ENCODE results near the gene ZNF862.

DNA sequence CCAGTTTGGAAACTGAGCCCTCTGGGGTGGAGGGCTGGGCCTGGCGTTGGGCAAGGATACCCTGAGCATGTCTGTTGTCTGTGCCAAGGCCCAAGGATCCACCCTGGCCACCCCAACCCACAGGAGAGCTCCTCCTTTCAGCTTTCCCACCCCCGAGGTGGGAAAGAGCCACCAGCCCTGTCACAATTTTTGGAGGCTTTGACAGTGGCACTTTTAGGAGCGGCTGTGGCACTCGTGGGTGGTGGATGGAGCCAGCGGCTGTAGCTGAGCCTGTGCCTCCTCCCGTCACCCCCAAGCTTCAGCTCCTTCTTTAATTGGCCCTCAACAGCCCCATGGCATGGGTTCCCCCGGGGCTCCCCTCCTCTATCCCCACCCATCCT lies 18.2 kb upstream of the ZNF862 start:
- TF ChIP-seq GABPA (IDR thresholded peaks at IDR 0.05; ENCODE audit: borderline replicate concordance, insufficient read depth, low read length) (no peak), PHF8 (conservative IDR thresholded peaks at IDR 0.05; ENCODE audit: low read depth, low read length) (no peak), SRF (IDR thresholded peaks at IDR 0.05; ENCODE audit: low read depth, low read length) (no peak), ASH2L (IDR thresholded peaks at IDR 0.05; ENCODE audit: low read length) (no peak), SP1 (IDR thresholded peaks at IDR 0.05; ENCODE audit: low read depth, low read length) (no peak), RFX5 (IDR thresholded peaks at IDR 0.05; ENCODE audit: borderline replicate concordance, low read depth, low read length) (no peak), KDM5A (IDR thresholded peaks at IDR 0.05; ENCODE audit: low read length) (no peak), RBBP5 (IDR thresholded peaks at IDR 0.05; ENCODE audit: borderline replicate concordance, low read depth, low read length) (no peak), POLR2A (IDR thresholded peaks at IDR 0.05; ENCODE audit: control extremely low read depth in 1 of 2, low read depth in 2 of 2, low read length in 2 of 2) (no peak)
- TF ChIP-seq, protein P1, sequence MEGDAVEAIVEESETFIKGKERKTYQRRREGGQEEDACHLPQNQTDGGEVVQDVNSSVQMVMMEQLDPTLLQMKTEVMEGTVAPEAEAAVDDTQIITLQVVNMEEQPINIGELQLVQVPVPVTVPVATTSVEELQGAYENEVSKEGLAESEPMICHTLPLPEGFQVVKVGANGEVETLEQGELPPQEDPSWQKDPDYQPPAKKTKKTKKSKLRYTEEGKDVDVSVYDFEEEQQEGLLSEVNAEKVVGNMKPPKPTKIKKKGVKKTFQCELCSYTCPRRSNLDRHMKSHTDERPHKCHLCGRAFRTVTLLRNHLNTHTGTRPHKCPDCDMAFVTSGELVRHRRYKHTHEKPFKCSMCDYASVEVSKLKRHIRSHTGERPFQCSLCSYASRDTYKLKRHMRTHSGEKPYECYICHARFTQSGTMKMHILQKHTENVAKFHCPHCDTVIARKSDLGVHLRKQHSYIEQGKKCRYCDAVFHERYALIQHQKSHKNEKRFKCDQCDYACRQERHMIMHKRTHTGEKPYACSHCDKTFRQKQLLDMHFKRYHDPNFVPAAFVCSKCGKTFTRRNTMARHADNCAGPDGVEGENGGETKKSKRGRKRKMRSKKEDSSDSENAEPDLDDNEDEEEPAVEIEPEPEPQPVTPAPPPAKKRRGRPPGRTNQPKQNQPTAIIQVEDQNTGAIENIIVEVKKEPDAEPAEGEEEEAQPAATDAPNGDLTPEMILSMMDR (IDR thresholded peaks at IDR 0.05; ENCODE audit: control extremely low read depth in 1 of 3, insufficient read depth in 1 of 3, low read depth in 1 of 3, low read length in 3 of 3), result no peak
